B cell (primary cell): Measurements from ENCODE around the gene BCL2.

Source experiments
- EZH2 ChIP-seq: IDR thresholded peaks from 2 replicates; pipeline ENCODE4 v1.6.1; 2012; ENCODE audit warnings: borderline replicate concordance, low read depth, mild to moderate bottlenecking, moderate library complexity, low read length; ENCODE audit not compliant: insufficient read depth, poor library complexity, severe bottlenecking
- TF ChIP-seq, protein P1 (sequence below): fragments of 200-600 bp; IDR thresholded peaks from one replicate; pipeline ENCODE4 v1.8.0; 2022; ENCODE audit warnings: antibody characterized with exemption, mild to moderate bottlenecking

DNA sequence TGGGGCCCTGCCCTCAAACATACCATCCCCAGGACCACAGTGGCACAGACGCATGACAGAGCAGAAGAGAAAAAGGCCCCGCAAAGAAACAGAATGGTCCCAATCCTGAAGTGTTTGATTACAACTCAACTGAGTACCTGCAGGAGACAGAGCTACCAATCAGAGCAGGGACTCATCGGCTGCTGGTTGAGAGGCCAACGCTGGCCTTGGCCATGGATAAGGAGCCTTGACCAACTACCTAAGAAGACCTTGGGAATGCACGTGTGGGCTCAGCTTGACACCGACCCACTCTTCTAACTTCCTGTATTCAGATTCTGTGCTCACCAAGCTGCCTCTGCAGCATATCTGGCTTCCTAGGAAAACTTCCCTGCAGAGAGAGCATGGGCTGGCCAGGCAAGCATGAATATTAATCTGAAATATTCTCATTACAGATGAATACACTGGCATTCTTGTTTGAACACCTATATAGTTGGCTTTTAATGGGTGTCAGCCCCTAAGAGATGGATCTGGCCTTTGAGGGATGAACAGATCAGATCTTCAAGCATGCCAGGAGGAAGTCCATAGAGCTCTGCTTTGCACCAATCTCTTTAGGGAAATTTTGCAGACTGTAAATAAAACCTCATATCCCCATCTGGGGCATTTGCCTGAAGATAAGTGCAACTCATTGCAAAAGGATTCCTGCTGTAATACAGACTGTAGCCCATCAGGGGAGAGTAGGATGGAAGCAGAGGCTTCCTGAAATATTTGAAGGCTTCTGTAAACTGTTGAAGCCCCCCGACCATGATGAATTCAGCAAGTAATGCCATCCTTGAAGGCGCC lies 135.4 kb downstream of the BCL2 start:
- TF ChIP-seq, protein P1, sequence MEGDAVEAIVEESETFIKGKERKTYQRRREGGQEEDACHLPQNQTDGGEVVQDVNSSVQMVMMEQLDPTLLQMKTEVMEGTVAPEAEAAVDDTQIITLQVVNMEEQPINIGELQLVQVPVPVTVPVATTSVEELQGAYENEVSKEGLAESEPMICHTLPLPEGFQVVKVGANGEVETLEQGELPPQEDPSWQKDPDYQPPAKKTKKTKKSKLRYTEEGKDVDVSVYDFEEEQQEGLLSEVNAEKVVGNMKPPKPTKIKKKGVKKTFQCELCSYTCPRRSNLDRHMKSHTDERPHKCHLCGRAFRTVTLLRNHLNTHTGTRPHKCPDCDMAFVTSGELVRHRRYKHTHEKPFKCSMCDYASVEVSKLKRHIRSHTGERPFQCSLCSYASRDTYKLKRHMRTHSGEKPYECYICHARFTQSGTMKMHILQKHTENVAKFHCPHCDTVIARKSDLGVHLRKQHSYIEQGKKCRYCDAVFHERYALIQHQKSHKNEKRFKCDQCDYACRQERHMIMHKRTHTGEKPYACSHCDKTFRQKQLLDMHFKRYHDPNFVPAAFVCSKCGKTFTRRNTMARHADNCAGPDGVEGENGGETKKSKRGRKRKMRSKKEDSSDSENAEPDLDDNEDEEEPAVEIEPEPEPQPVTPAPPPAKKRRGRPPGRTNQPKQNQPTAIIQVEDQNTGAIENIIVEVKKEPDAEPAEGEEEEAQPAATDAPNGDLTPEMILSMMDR: no peak
- no peak for TF ChIP-seq EZH2
